GM10847 (cell line): Measurements from ENCODE around the gene GDF2.

ENCODE experiments used
- POLR2A ChIP-seq: IDR thresholded peaks from 2 replicates; pipeline ENCODE4 v1.6.1; 2011; ENCODE audit not compliant: insufficient read length; ENCODE audit errors: extremely low read depth

The GDF2 gene

DNA sequence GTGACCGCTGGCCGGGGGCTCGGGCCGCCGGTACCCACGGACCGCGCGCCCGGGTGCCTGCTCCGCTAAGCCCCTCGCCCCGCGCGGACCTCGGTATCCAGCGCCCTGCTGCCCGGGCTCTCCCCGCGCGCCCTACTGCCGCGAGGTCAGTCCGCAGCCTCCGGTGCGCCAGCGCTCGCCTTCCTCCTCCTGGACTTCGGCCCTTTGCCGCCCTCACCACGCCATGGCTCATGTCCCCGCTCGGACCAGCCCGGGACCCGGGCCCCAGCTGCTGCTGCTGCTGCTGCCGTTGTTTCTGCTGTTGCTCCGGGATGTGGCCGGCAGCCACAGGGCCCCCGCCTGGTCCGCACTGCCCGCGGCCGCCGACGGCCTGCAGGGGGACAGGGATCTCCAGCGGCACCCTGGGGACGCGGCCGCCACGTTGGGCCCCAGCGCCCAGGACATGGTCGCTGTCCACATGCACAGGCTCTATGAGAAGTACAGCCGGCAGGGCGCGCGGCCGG is 21.8 kb upstream of the GDF2 start:
- no peak for TF ChIP-seq POLR2A

DNA sequence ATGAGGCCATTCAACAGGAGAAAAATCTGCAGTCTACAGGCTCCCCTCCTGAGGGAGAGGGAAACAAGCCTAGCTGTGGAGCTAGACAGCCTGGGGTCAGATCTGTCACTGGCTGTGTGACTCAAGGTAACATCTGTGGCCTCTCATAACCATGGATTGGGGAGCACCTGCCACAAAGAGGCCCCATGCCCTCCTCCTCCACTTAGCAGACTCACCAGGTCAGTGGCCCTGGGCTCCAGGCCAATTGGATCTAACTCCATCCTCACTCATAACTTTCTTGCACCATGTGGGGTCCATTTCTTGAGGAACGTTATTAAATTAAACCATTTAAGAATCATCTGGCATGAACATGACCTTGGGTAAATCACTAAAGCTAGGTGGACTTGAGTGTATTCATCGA is 20.4 kb upstream of the GDF2 start:
- TF ChIP-seq POLR2A = no peak

DNA sequence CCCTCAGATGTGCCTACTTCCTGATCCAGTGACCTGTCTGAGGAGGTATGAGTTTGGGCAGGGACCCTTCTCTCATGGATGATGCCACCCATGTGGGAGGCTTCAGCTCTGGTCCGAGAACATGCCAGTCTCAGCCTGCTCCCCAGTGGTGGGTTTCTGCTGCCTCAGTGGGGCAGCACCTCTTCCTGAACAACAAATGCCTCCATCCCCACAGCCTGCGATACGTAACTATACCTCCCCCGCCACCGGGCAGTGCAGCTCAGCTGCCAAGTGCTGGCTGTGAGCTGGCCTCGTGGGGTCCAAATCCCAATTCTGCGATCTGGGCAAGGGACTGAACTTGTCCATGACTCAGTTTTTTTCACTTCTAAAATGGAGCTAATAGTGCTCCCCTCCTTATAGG is 19.1 kb upstream of the GDF2 start:
- no peak for TF ChIP-seq POLR2A

DNA sequence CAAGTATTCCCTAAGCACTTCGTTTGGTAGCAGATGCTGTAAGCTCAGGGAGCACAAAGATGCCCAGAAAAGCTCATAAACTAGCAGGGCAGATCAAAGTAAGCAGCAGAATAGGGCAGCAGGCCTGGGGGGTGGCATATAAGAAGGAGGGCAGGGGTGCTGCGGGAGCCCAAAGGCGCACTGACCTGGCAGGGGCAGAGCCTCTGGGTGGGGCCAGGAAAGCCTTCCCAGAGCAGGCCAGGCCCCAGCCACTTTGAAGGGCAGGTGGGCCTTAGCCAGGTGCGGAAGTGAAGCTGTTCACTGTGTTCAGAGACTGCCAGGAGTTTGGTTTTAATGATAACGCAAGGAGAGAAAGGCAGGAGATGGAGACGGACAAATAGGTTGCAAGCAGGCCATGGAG is 18.4 kb upstream of the GDF2 start:
- no peak for TF ChIP-seq POLR2A

DNA sequence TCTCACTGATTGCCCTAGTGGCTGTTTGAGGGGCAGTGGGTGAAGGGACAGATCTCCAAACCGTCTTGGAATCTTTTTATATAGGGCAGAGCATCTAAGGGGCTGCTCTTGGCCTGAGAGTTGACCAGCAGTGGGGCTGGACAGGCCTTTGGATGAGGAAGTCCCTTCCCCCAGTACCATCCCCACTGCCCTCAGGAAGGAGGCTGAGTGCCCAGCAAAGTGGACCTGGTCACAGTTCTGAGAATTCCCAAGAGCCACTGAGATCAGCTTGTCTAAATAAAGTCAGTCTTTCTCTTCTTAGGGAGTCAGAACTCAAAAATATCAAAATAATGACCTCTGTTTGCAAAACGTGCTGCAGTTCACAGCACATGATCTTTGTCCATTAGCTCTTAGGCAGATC is 16.7 kb upstream of the GDF2 start:
- TF ChIP-seq POLR2A = no peak

DNA sequence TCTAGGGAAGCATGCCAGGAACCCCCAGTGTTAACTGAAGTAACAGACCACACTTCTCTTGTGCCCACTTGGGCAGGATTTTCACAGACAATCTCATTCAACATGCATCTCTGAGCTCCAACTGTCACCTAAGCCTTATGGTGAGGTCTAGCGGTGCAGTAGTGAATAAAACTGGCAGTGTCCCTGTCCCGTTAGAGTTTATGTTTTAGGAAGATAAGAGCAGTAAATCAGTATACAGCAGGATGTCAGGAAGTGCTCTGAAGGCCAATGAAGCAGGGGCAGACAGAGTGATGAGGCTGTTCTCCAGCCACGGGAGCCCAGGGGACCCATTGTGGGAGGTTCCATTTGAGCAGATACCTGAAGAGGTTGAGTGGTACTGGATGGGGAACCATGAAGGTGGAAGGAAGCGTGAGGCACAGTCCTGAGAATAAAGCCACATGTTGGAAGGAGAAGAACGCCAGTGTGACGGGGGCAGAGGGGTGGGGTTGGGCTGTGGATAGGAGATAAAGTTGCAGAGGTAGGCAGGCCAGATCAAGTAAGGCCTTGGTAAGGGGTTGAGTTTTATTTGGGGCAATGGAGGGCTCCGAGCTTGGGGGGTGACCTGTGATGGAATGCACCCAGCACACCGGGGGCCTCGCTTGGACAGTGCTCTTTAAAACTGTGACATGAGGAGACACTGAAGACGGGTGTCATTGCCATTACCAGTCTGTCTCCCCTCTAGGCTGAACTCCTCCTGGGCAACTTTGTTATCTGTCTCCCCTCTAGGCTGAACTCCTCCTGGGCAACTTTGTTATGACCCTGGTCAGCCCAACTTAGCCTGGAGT is 15.7 kb upstream of the GDF2 start:
- no peak for TF ChIP-seq POLR2A

DNA sequence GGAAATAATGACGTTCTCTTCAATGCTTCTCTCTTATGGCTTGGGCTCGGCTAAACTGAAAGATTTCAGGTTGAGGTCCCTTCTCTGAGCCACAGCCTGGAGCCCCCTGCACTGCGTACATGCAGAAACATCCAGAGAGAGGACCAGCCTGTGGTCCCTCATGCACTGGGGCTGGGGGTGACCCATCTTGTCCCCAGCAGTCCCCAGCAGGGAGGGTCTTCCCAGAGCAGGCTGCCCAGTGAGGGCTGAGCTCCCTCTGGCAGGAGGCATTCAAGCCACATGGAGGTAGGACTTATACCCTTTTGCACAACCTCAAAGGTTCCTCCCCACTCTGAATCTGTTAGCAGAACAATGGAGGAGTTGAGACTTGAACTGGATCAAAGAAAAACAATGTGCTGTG is 14.9 kb upstream of the GDF2 start:
- no peak for TF ChIP-seq POLR2A

DNA sequence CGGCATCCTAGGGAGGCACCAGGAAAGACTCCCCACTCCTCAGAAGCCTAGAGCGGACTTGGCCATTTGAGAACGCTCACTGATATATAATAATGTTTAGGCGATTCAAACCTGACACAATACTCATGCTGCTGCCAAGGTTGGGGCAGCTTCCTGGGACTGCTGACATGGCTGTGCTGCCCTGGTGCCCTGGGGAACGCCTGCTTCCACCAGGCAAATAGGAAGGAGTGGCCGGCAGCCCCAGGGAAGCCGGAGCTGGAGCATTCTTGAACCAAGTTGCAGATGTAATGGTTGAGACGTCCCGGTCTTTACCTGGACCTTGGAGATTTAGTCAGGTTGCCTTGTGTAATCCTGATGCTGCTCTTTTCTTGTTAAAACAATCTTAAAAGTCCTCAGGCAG is 13.5 kb upstream of the GDF2 start:
- no peak for TF ChIP-seq POLR2A

DNA sequence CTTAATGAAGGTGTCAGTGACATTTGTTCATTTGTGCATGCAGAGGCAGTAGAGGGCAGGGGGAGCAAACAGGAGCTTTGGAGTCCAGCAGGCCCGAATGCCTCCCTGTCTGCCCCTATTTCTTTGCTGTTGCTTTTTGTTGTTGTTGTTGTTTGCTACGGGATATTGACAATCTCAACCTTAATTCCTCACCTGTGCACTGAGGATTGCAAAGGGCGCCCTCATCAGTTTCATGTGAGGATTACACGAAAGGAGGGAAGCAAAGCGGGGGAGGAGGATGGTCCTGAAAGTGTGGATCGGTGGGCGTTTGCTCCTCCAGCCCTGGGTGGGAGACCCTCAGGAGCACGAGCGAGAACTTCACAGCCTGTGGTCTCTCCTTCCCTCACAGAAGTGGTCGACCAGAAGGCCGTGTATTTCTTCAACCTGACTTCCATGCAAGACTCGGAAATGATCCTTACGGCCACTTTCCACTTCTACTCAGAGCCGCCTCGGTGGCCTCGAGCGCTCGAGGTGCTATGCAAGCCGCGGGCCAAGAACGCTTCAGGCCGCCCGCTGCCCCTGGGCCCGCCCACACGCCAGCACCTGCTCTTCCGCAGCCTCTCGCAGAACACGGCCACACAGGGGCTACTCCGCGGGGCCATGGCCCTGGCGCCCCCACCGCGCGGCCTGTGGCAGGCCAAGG is 12.7 kb upstream of the GDF2 start:
- TF ChIP-seq POLR2A = no peak

DNA sequence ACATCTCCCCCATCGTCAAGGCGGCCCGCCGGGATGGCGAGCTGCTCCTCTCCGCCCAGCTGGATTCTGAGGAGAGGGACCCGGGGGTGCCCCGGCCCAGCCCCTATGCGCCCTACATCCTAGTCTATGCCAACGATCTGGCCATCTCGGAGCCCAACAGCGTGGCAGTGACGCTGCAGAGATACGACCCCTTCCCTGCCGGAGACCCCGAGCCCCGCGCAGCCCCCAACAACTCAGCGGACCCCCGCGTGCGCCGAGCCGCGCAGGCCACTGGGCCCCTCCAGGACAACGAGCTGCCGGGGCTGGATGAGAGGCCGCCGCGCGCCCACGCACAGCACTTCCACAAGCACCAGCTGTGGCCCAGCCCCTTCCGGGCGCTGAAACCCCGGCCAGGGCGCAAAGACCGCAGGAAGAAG is 12.2 kb upstream of the GDF2 start:
- no peak for TF ChIP-seq POLR2A

DNA sequence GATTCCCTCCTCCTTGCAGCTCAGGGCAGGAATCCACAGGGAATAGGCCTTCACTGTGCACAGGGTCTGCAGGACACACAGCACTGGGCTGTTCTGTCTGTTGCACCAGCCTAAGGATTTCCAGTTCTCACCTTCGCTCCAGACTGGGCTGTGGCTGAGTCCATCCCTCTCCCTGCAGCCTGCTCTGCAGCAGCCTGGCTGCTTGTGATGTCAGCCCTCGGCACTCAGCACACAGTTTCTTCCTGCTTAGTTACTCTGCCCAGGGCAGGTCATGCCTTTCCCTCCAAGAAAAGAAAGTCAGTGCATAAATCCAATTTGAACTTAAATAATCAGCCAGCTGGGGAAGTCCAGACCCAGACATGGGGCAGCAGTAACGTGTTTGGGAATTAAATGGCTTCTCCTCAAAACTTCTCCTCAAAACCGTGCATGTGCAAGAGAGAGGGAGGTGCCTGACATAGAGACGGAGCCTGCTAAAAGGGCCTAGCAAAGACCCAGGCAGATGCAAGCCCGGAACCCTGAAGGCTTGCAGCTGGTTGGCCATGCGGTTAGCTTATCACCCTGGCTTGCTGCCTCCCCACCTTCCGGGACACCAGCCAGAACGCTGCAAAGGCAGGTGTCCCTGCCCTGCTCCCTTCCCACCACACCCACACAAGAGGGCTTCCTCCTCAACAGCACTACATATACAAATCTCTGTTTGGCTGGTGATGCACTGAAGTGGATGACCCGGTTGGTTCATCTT is 10.9 kb upstream of the GDF2 start:
- no peak for TF ChIP-seq POLR2A

DNA sequence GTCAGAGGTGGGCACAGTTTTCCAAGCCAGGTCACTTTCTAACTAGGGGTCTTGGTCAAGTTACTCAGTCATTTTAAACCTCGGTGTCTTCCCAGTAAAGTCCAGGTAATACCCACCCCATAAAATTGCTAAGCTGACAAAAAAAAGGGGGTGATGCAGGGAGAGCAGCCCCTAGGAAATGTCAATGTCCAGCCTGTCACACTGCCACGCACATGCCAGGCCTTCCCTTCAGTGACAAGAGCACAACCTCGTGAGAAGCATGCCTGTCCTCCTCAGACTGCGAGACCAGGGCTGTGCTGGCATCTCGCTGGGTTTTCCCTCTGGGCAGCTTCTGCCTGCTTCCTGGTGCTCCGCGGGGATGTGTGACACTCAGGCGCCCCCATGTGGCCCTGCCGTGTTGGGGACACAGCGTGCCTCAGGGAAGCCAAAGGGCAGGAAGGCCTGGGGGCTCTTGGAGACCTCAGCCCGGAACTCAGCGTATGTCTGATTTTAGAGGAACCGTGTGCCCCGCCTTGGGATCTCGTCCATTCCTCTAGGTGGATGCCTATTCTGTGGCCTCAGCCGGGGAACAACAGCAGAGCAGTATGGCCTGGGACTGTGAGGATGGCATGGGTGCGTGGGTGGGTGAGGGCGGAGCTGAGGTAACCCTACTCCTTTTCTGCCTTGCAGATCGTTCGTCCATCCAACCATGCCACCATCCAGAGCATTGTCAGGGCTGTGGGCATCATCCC is 10.2 kb upstream of the GDF2 start:
- TF ChIP-seq POLR2A = no peak

DNA sequence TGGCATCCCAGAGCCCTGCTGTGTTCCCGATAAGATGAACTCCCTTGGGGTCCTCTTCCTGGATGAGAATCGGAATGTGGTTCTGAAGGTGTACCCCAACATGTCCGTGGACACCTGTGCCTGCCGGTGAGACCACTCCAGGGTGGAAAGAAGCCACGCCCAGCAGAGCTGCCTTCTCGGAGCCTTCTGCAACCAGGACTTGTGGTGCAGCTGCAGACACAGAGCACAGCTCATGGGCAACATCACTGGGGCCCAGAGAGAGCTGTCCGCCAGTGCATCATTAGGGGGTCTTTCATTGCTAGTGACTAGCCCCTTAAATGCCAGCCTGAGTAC is 9.6 kb upstream of the GDF2 start:
- TF ChIP-seq POLR2A = no peak

DNA sequence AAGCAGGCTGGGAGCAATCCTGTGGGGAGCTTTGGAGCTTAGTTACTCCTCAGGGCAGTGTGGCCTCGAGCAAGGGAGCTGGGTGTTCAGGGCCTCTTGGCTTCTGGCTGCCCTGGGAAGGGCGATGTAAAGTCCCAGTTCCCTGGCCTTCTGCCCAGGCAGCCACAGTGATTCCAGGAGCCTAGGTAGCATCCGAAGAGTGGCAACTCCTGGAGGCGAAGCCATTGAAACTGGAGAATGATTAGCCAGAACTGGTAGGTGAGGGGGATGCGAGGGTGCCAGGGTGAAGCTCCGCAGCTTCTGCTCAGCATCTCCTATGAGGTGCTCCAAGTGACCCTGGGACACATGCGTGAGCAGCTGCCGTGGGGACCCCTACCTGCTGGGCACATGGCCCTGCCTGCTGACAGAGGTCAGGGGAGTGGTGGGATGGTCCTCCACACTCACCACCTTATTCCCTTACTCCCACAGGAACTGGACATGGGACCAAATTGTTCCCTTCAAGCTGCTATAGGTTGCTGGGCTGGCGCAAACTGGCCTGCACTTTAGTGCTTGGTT is 7.8 kb upstream of the GDF2 start:
- no peak for TF ChIP-seq POLR2A

DNA sequence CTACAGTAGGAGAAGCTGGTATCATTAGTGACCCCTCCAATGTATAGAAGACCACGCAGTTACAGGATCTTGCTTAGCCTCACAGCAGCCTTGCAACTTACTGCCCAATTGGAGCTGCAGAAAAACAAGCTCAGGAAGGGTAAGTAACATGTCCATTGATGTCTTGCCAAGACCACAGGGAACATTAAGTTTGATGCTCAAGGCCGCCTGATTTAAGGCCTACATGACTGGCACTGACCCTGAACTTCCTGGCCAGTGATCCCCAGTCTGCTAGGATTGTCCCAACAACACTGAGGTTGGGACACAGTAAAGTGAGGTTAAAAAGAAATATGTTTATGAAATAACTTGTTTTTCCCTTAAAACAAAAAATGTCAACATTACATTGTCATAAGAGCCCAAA is 6.8 kb upstream of the GDF2 start:
- TF ChIP-seq POLR2A = no peak

DNA sequence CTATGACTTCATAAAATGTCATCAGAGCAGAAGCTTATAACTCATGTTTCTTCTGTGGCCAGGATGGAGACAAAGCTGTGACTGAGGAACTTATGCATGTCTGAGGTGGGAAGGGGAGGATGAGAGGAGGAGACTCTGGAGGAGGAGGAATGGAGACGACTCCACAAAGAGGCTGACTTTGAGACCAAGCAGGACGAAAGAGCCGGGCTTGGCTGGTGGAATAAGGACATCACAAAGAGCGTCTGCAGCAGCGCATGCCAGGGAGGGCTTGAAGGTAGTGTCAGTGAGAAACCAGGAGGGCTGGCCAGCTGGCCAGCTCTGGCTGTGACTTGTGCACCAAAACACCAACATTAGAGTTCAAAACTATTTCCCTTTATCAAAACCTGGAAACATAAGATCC is 6.1 kb upstream of the GDF2 start:
- no peak for TF ChIP-seq POLR2A

DNA sequence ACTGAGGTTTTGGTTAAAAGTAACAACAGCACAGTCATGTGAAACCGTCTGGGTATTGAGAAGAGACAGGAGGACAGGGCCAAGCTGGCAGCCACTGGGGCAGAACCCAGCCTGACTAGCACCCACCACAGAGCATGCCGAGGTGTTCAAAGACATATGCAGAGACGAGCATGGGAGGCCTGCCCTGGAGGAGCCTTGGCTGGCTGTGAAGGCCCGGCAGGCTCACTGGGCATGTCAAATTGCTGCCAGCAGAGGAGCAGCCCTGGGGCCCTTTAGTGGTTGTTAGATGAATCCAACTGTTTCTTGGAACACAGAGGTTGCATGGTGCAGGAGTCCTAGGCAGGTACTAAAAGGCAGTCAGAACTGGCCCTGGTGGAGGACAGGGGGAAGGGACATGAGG is 5.0 kb upstream of the GDF2 start:
- no peak for TF ChIP-seq POLR2A
